CD14-positive monocyte (primary cell): ENCODE data around the gene SUCLG1. TPM values are rescaled to one million over a fixed set of nuclear protein-coding genes. Genes with fewer than 3 reads are reported as not detected.

Source experiments
- DNase-seq, 3 donors: peaks; one replicate each; pipeline ENCODE4 v3.0.0-alpha.2; 2011 to 2022
- H2AFZ ChIP-seq: 2 replicates; pipeline ENCODE4 v1.6.0; 2012; ENCODE audit warnings: mild to moderate bottlenecking, low read depth, low read length, inconsistent platforms; ENCODE audit not compliant: insufficient read depth, poor library complexity, severe bottlenecking
- H3K27ac ChIP-seq, 2 donors: 1 replicate in 1 of 2; 2 replicates in 1 of 2; pipeline ENCODE4 v1.5.1; 2012 to 2013; ENCODE audit warnings: low read length in 2 of 2, control low read depth in 1 of 2, inconsistent platforms in 1 of 2, low read depth in 1 of 2, mild to moderate bottlenecking in 1 of 2
- H3K27me3 ChIP-seq, 2 donors: one replicate each; pipeline versions ENCODE4 v1.6.0 to v1.6.1; 2011 to 2013; ENCODE audit warnings: low read length in 2 of 2; ENCODE audit not compliant: control insufficient read depth in 2 of 2, insufficient read depth in 2 of 2
- H3K36me3 ChIP-seq, 2 donors: replicated peaks in 1 of 2; 1 replicate in 1 of 2; 2 replicates in 1 of 2; pipeline versions ENCODE4 v1.5.1 to v1.6.1; 2012 to 2013; ENCODE audit warnings: low read length in 2 of 2, control low read depth in 1 of 2, inconsistent platforms in 1 of 2, mild to moderate bottlenecking in 1 of 2; ENCODE audit not compliant: insufficient read depth in 2 of 2, control insufficient read depth in 1 of 2
- H3K4me1 ChIP-seq, 2 donors: 1 replicate in 1 of 2; 2 replicates in 1 of 2; pipeline versions ENCODE4 v1.5.1 to v1.6.1; 2012 to 2013; ENCODE audit warnings: low read length in 2 of 2, control low read depth in 1 of 2, inconsistent platforms in 1 of 2, mild to moderate bottlenecking in 1 of 2, moderate library complexity in 1 of 2; ENCODE audit not compliant: insufficient read depth in 2 of 2, control insufficient read depth in 1 of 2
- H3K4me2 ChIP-seq: replicated peaks from 2 replicates; pipeline ENCODE3; 2012; ENCODE audit warnings: low read length, moderate library complexity, mild to moderate bottlenecking; ENCODE audit not compliant: poor library complexity, severe bottlenecking; ENCODE audit errors: extremely low read depth
- H3K4me3 ChIP-seq, 3 experiments: fragments of 200-600 bp in 1 of 3; sonication (generic) in 1 of 3; replicated peaks in 1 of 3; 1 replicate in 2 of 3; 2 replicates in 1 of 3; pipeline ENCODE4 v1.5.1; 2011 to 2013; ENCODE audit warnings: low read length in 3 of 3, mild to moderate bottlenecking in 3 of 3, control low read depth in 2 of 3, low read depth in 2 of 3, inconsistent platforms in 1 of 3, moderate library complexity in 1 of 3
- H3K79me2 ChIP-seq: 2 replicates; pipeline ENCODE4 v1.6.0; 2012; ENCODE audit warnings: mild to moderate bottlenecking, control low read depth, inconsistent platforms, low read length, moderate library complexity; ENCODE audit not compliant: insufficient read depth
- H3K9ac ChIP-seq: 2 replicates; pipeline ENCODE4 v1.6.0; 2017; ENCODE audit warnings: low read length, mild to moderate bottlenecking; ENCODE audit not compliant: insufficient read depth, poor library complexity, severe bottlenecking
- H3K9me3 ChIP-seq, 2 donors: replicated peaks in 1 of 2; 1 replicate in 1 of 2; 2 replicates in 1 of 2; pipeline versions ENCODE4 v1.5.1 to v1.6.1; 2012 to 2013; ENCODE audit warnings: low read length in 2 of 2, control low read depth in 1 of 2; ENCODE audit not compliant: control insufficient read depth in 1 of 2, insufficient read depth in 1 of 2
- H4K20me1 ChIP-seq: 2 replicates; pipeline ENCODE4 v1.6.0; 2012; ENCODE audit warnings: mild to moderate bottlenecking, low read length, control low read depth, moderate library complexity; ENCODE audit not compliant: insufficient read depth
- H3K27ac Mint-ChIP-seq, 7 donors: one replicate each; pipeline ENCODE4 v1.8.0; 2020; ENCODE audit warnings: mild to moderate bottlenecking in 7 of 7, mixed read lengths in 7 of 7, moderate library complexity in 6 of 7, inconsistent platforms in 2 of 7
- H3K27me3 Mint-ChIP-seq, 3 donors: one replicate each; pipeline ENCODE4 v1.8.0; 2021 to 2022; ENCODE audit warnings: low read depth in 3 of 3, mild to moderate bottlenecking in 3 of 3, mixed read lengths in 3 of 3, moderate library complexity in 3 of 3, inconsistent platforms in 1 of 3
- H3K36me3 Mint-ChIP-seq, 2 donors: one replicate each; pipeline ENCODE4 v1.8.0; 2020; ENCODE audit warnings: mixed read lengths in 2 of 2, inconsistent platforms in 1 of 2, mild to moderate bottlenecking in 1 of 2
- H3K4me1 Mint-ChIP-seq: one replicate; pipeline ENCODE4 v1.8.0; 2020; ENCODE audit warnings: mild to moderate bottlenecking, mixed read lengths
- H3K4me3 Mint-ChIP-seq, 2 donors: one replicate each; pipeline ENCODE4 v1.8.0; 2020; ENCODE audit warnings: mild to moderate bottlenecking in 2 of 2, mixed read lengths in 2 of 2, moderate library complexity in 1 of 2
- H3K9me3 Mint-ChIP-seq, 7 donors: one replicate each; pipeline ENCODE4 v1.8.0; 2020 to 2022; ENCODE audit warnings: mixed read lengths in 7 of 7, mild to moderate bottlenecking in 6 of 7, moderate library complexity in 6 of 7, inconsistent platforms in 2 of 7
- CTCF ChIP-seq: fragments of 200-600 bp; IDR thresholded peaks from one replicate; pipeline ENCODE4 v1.8.0; 2022; ENCODE audit warnings: antibody characterized with exemption, mild to moderate bottlenecking
- WGBS: methylation state at CpG from one replicate; pipeline ENCODE4 v1.1.5; 2013; ENCODE audit warnings: missing lambda C conversion rate; ENCODE audit not compliant: insufficient coverage; 5-methylcytosine and 5-hydroxymethylcytosine counted together
- intact Hi-C, 2 donors: fragments of 100-400 bp; cut with micrococcal nuclease; formaldehyde crosslinking; loops; one replicate each; pipeline versions ENCODE4 v1.15.0 to v1.15.1; 2023
- polyA plus RNA-seq, 3 donors: library from polyadenylated mRNA; depleted of rRNA in 1 of 3; unstranded in 2 of 3; stranded (reverse) in 1 of 3; fragments of 300-500 nt in 2 of 3; fragments of >200 nt in 1 of 3; fragmentation: Illumina TruSeq in 2 of 3; gene quantifications; 1 replicate in 2 of 3; 2 replicates in 1 of 3; pipeline ENCODE4 v1.2.3, GENCODE V29; 2012 to 2021

SUCLG1 gene
- polyA plus RNA-seq, 3 donors, result 24.9 to 114 (median 98.9) TPM

GRCh38 chr2:84378960-84379359 lies 80.1 kb downstream of the SUCLG1 start:
- Mint-ChIP-seq H3K27me3 (peaks cover 0 to 2% (median 0%) of the 10 kb centered on the region in 3 donors), H3K9me3 (peaks cover 0 to 6% (median 3%) of the 10 kb centered on the region in 7 donors), H3K27ac (no peak overlapping the region), H3K4me3 (no peak overlapping the region), H3K4me1 (no peaks in the 10 kb centered on the region), H3K36me3 (no peaks in the 10 kb centered on the region)
- H3K79me2 ChIP-seq, result no peaks in the 10 kb centered on the region
- intact Hi-C loops, result no loop called here
- H2AFZ ChIP-seq, result no peak overlapping the region
- H3K9me3 ChIP-seq, result no peaks in the 10 kb centered on the region
- H3K9ac ChIP-seq, result no peak overlapping the region
- no peaks in the 10 kb centered on the region for H3K36me3 ChIP-seq
- no peak overlapping the region for H3K27ac ChIP-seq
- no peak for TF ChIP-seq CTCF
- no peaks in the 10 kb centered on the region for H4K20me1 ChIP-seq
- WGBS, result no CpG with 5 or more reads among the region's 1 CpG
- DNase-seq, result no peak
- H3K4me1 ChIP-seq, result no peaks in the 10 kb centered on the region
- no peak overlapping the region for H3K4me2 ChIP-seq
- H3K27me3 ChIP-seq, result no peaks in the 10 kb centered on the region
- H3K4me3 ChIP-seq, result no peak overlapping the region

DNA sequence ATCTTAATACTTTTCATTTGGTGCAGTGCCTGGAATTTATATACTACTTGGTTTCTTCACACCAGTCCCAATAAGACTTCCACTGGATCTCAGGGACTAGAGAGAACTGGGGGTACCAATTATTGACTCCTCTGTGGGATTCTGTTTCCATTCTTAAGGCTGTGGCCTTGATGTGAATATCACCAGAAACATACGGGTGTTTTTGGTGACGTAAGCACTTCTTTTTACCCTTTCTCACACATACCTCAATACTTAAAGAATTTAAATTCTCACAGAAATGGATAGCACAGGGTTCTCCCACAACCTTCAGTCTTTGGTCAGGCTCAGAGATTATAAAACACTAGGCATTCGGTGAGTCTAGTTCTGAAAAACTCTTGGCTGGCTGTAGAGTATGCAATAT lies 84.1 kb downstream of the SUCLG1 start:
- H3K27me3 ChIP-seq, result no peaks in the 10 kb centered on the region
- H3K27ac Mint-ChIP-seq, result no peak overlapping the region
- H3K9me3 ChIP-seq, result no peaks in the 10 kb centered on the region
- no peaks in the 10 kb centered on the region for H4K20me1 ChIP-seq
- no peaks in the 10 kb centered on the region for H3K4me1 ChIP-seq
- intact Hi-C loops, result no loop called here
- H3K27ac ChIP-seq, result no peak overlapping the region
- peaks cover 0 to 8% (median 3%) of the 10 kb centered on the region in 7 donors for H3K9me3 Mint-ChIP-seq
- no peak overlapping the region for H3K9ac ChIP-seq
- no CpG with 5 or more reads among the region's 3 CpGs for WGBS
- TF ChIP-seq CTCF, result no peak
- no peak overlapping the region for H3K4me3 ChIP-seq
- no peaks in the 10 kb centered on the region for H3K79me2 ChIP-seq
- DNase-seq, result no peak
- peaks cover 0 to 2% (median 0%) of the 10 kb centered on the region in 3 donors for H3K27me3 Mint-ChIP-seq
- no peaks in the 10 kb centered on the region for H3K36me3 ChIP-seq
- H3K36me3 Mint-ChIP-seq, result no peaks in the 10 kb centered on the region
- H3K4me3 Mint-ChIP-seq, result no peak overlapping the region
- H2AFZ ChIP-seq, result no peak overlapping the region
- H3K4me2 ChIP-seq, result no peak overlapping the region
- H3K4me1 Mint-ChIP-seq, result no peaks in the 10 kb centered on the region
